ENCODE results near the gene ZGPAT. TPM values are rescaled to one million over a fixed set of nuclear protein-coding genes. Genes with fewer than 3 reads are reported as not detected.

The ZGPAT gene
- total and polyA plus RNA-seq, 2 donors (not counting 3 experiments of a cell fraction or from before 2014, with no cell fraction given) = 23.1 to 29.3 TPM

GRCh38 chr20:63701329-63702035 lies 6.4 kb upstream of the ZGPAT start:
- Histone ChIP-seq H4K20me1 (replicated peaks; ENCODE audit: control insufficient read depth, extremely low read depth, insufficient read depth, low read length) (no peaks in the 10 kb centered on the region), H3K4me2 (ENCODE audit: insufficient read depth, low read length) (no peak overlapping the region), H3K79me2 (ENCODE audit: control insufficient read depth, insufficient read depth, low read length) (peaks cover 9% of the 10 kb centered on the region), H3K36me3 (ENCODE audit: control insufficient read depth in 2 of 2, extremely low read depth in 1 of 2, insufficient read depth in 2 of 2, low read length in 2 of 2) (peaks cover 8 to 17% of the 10 kb centered on the region in 2 experiments), H3K9me1 (replicated peaks; ENCODE audit: control insufficient read depth, extremely low read depth, insufficient read depth, low read length) (no peaks in the 10 kb centered on the region), H3K9me3 (replicated peaks; ENCODE audit: control insufficient read depth, insufficient read depth, low read length) (no peaks in the 10 kb centered on the region), H3K27me3 (ENCODE audit: control insufficient read depth in 2 of 2, insufficient read depth in 2 of 2, low read length in 2 of 2) (no peaks in the 10 kb centered on the region), H2AFZ (ENCODE audit: low read depth, low read length) (no peak overlapping the region), H3K27ac (ENCODE audit: insufficient read depth, low read depth, low read length) (no peak overlapping the region), H3K4me1 (ENCODE audit: control insufficient read depth, extremely low read depth, insufficient read depth, low read length) (peaks cover 31% of the 10 kb centered on the region), H3K9ac (replicated peaks; ENCODE audit: extremely low read depth, insufficient read depth, low read length) (no peak overlapping the region), H3K4me3 (replicated peaks in 1 of 3; ENCODE audit: insufficient read depth in 1 of 3, low read depth in 1 of 3, low read length in 3 of 3) (no peak overlapping the region)
- TF ChIP-seq MYC (IDR thresholded peaks at IDR 0.05; ENCODE audit: low read depth, low read length) (no peak), GATA2 (IDR thresholded peaks at IDR 0.05; ENCODE audit: insufficient read depth, insufficient read length, low read depth, low read length) (no peak), POLR2AphosphoS5 (IDR thresholded peaks at IDR 0.05; ENCODE audit: insufficient read depth, low read depth, low read length) (no peak), CTCF (IDR thresholded peaks at IDR 0.05; ENCODE audit: extremely low read depth in 1 of 2, insufficient read depth in 1 of 2, low read depth in 1 of 2, low read length in 2 of 2) (no peak), FOS (IDR thresholded peaks at IDR 0.05; ENCODE audit: borderline replicate concordance, insufficient read depth, low read length) (no peak), EZH2 (IDR thresholded peaks at IDR 0.05; ENCODE audit: borderline replicate concordance, low read depth, low read length, severe bottlenecking) (no peak), JUN (IDR thresholded peaks at IDR 0.05; ENCODE audit: borderline replicate concordance, insufficient read depth, insufficient read length, low read depth) (no peak), POLR2A (IDR thresholded peaks at IDR 0.05; ENCODE audit: low read depth, low read length) (no peak)
- TF ChIP-seq, protein P1, sequence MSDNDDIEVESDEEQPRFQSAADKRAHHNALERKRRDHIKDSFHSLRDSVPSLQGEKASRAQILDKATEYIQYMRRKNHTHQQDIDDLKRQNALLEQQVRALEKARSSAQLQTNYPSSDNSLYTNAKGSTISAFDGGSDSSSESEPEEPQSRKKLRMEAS (IDR thresholded peaks at IDR 0.05; ENCODE audit: insufficient read depth, insufficient read length) = no peak
- no TSS peak for BruUV-seq (replicated peaks)
- CTCF ChIA-PET = no interaction called here
- DNase-seq (ENCODE audit: low read depth, low spot score) = no peak
- no peak for FAIRE-seq
- dilution Hi-C loops (cut with MboI; ENCODE audit: extremely low pct_ligation_motif_present, low sequenced_read_pairs) (no loop called here), intact Hi-C loops (cut with micrococcal nuclease) (no loop called here)
- POLR2A ChIA-PET = interaction anchor here (0.6 kb wide), 1 partner anchor 11 kb away, joined by 3 read pairs; no protein-coding TSS in a partner anchor
